ENCODE data around the gene KLRG1.

Gene KLRG1

DNA sequence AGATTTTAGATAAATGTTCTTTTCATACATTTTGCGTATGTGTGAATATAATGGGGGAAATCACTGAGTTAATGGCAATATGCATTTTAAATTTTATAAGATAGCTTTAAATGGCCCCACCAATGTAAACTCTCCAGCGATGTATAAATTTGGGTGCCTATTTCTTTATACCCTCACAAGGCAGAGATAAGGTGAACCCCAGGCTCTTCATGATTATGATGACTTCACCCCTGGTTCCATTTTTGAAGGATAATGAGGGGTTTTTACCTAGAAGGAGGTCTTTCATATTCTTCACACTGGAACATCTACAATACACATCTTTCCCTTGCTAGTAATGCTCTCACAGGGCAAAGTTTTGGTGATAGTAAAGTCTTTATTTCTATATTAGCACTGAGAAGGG lies 35.2 kb downstream of the KLRG1 start:
- Histone ChIP-seq H3K9me3 (no peaks in the 10 kb centered on the region), H3K27ac (no peak overlapping the region), H3K36me3 (no peaks in the 10 kb centered on the region), H3K27me3 (no peaks in the 10 kb centered on the region), H3K4me3 (no peak overlapping the region), H3K4me1 (no peaks in the 10 kb centered on the region)
- no peak for DNase-seq
- intact Hi-C loops (cut with DNase I; ENCODE audit: low total_unique reads): no loop called here
- TF ChIP-seq, protein P1, sequence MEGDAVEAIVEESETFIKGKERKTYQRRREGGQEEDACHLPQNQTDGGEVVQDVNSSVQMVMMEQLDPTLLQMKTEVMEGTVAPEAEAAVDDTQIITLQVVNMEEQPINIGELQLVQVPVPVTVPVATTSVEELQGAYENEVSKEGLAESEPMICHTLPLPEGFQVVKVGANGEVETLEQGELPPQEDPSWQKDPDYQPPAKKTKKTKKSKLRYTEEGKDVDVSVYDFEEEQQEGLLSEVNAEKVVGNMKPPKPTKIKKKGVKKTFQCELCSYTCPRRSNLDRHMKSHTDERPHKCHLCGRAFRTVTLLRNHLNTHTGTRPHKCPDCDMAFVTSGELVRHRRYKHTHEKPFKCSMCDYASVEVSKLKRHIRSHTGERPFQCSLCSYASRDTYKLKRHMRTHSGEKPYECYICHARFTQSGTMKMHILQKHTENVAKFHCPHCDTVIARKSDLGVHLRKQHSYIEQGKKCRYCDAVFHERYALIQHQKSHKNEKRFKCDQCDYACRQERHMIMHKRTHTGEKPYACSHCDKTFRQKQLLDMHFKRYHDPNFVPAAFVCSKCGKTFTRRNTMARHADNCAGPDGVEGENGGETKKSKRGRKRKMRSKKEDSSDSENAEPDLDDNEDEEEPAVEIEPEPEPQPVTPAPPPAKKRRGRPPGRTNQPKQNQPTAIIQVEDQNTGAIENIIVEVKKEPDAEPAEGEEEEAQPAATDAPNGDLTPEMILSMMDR (IDR thresholded peaks at IDR 0.05): no peak

DNA sequence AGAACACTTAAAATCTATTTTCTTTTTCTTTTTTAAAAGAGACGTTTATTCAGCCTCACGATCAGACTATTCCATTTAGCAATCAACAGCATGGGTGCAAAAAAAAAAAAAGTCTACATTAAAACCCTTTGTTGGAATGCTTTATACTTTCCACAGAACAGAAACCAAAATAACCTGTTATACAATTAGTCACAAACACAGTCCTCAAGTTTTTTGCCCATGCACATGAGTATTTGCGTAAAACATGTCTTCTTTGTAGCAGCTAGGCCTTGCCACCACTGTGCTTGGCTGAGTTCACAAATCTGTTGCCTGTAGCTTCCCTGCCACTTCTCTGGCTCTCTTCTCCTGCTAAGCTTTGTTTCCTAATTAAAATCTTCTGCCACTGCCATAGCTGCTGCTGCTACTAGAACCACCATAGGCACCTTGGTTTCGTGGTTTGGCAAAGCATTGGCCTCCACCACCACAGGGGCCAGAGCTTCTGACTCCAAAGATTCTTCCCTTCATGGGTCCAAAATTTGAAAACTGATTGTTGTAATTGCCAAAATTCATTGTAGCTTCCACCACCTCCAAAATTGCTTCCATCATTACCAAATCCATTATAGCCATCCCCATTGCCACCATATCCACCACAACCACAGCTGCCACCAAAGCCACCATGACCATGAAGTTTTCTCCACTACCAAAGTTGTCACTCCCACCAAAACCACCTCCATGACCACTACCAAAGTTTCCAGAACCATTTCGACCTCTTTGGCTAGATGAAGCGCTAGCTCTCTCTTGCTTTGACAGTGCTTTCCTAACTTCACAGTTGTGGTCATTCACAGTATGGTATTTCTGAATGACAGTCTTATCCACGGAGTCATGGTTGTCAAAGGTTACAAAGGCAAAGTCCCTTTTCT lies 38.1 kb downstream of the KLRG1 start:
- Histone ChIP-seq H3K9me3 (no peaks in the 10 kb centered on the region), H3K27ac (no peak overlapping the region), H3K36me3 (no peaks in the 10 kb centered on the region), H3K4me3 (no peak overlapping the region), H3K4me1 (no peaks in the 10 kb centered on the region), H3K27me3 (no peaks in the 10 kb centered on the region)
- intact Hi-C loops (cut with DNase I; ENCODE audit: low total_unique reads): no loop called here
- no peak for DNase-seq
- TF ChIP-seq, protein P1 (IDR thresholded peaks at IDR 0.05): no peak

DNA sequence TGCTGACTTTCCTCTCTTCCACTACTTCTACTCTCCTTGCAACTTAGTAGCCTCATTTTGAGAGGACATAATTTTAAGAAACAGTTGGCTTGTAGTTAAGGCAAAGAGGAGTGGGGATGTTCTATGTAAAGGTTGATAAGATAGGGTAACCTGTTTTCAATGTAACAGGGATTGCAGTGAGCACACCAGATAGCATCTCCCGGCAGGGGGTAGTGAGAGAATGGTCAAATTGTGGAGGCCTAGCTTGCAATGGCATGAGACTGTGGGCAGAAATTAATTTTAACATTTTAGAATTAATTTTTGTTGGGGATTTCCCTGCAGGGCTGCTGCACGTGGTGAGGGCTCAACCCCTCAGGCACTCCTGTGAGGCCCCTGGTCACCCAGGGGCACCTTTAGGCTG lies 41.4 kb downstream of the KLRG1 start:
- H3K27ac ChIP-seq: no peak overlapping the region

DNA sequence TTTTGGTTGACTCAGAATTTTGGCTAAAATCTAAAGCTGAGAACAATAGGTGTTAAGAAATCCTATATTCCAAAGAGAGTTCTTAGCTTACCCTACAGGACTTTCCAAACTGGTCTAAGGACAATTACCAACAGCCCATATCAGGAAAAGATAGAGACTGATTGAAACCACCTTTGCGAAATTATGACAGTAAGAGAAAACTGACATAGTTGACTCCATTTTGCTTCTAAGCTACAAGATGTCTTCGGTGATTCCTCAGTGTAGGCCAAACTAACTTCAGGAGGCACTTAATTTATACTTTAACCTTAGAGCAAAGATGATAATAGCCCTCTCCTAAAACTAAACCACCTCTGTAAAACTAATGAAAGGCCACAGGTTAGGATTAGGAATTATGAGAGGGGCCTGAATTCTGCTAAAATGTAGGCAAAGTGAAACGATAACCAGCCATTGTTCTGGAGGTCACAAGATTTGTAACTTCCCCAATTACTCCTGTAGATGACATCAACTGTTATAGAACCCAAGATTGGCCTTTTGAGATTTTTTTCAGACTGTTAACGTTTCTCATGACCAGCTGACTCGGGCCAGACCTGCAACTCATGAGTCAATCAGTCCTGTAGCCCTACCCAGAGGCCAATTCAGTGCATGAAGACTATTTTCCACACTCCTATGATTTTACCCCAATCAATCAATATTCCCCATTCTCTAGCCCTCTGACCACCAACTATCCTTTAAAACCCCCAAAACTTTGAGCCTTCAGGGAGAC lies 43.0 kb downstream of the KLRG1 start:
- no peak for DNase-seq
- Histone ChIP-seq H3K27me3 (no peaks in the 10 kb centered on the region), H3K27ac (no peak overlapping the region), H3K4me3 (no peak overlapping the region), H3K9me3 (no peaks in the 10 kb centered on the region), H3K36me3 (no peaks in the 10 kb centered on the region), H3K4me1 (no peaks in the 10 kb centered on the region)
- TF ChIP-seq, protein P1 (IDR thresholded peaks at IDR 0.05): no peak
- intact Hi-C loops (cut with DNase I; ENCODE audit: low total_unique reads): loop anchor here (10.0 kb wide), 1 partner anchor 78 kb away; no protein-coding TSS in a partner anchor

More for the DNA sequence above, 41.4 kb downstream of the KLRG1 start:
- Histone ChIP-seq H3K36me3 (no peaks in the 10 kb centered on the region), H3K4me1 (no peaks in the 10 kb centered on the region), H3K27me3 (no peaks in the 10 kb centered on the region), H3K9me3 (no peaks in the 10 kb centered on the region), H3K4me3 (no peak overlapping the region)
- intact Hi-C loops (cut with DNase I; ENCODE audit: low total_unique reads): loop anchor here (10.0 kb wide), 1 partner anchor 76 kb away; no protein-coding TSS in a partner anchor
- TF ChIP-seq, protein P1 (IDR thresholded peaks at IDR 0.05): no peak
- no peak for DNase-seq

DNA sequence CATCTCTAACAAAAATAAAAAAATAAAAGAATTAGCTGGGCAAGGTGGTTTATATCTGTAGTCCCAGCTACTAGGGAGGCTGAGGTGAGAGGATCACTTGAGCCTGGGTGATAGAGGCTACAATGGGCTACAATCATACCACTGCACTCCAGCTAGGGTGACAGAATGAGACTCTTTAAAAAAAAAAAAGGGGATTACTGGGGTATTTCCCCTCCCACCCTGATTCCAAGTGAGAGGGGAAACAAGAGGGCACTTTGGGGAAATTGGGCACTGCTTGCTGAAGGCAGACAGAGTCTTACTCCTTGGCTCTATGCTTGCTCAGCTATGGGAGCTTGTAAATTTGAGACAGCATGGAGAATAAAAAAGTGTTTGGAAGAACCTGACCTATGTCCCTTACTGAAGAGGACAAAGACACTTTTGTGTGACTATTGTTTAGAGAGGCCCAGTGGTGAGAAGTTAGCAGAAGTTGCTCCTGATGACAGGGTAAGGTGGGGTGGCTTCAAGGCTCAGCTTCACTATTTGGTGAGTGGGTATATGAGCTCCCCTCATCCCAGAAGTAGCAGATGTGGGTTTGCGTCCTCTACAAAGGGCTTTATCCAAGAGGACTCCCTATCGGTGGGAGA lies 44.0 kb downstream of the KLRG1 start:
- Histone ChIP-seq H3K4me1 (no peaks in the 10 kb centered on the region), H3K27ac (no peak overlapping the region), H3K4me3 (no peak overlapping the region), H3K9me3 (no peaks in the 10 kb centered on the region), H3K27me3 (no peaks in the 10 kb centered on the region), H3K36me3 (no peaks in the 10 kb centered on the region)
- TF ChIP-seq, protein P1 (IDR thresholded peaks at IDR 0.05): no peak
- DNase-seq: no peak
- intact Hi-C loops (cut with DNase I; ENCODE audit: low total_unique reads): loop anchor here (10.0 kb wide), 1 partner anchor 79 kb away; no protein-coding TSS in a partner anchor

All from tibial artery (tissue), 4 donors.